ENCODE results near the gene NKAIN4.

NKAIN4 gene

GRCh38 chr20:63204362-63204761 is 49.9 kb downstream of the NKAIN4 start:
- TF ChIP-seq CTCF (IDR thresholded peaks at IDR 0.05; ENCODE audit: extremely low read depth, missing control alignments), result no peak
- DNase-seq (ENCODE audit: low spot score), result no peak

- no peak for TF ChIP-seq CTCF (IDR thresholded peaks at IDR 0.05; ENCODE audit: extremely low read depth, missing control alignments)
- DNase-seq (ENCODE audit: low spot score), result no peak
Measured at GRCh38 chr20:63202811-63203526, 51.3 kb downstream of the NKAIN4 start.

DNA sequence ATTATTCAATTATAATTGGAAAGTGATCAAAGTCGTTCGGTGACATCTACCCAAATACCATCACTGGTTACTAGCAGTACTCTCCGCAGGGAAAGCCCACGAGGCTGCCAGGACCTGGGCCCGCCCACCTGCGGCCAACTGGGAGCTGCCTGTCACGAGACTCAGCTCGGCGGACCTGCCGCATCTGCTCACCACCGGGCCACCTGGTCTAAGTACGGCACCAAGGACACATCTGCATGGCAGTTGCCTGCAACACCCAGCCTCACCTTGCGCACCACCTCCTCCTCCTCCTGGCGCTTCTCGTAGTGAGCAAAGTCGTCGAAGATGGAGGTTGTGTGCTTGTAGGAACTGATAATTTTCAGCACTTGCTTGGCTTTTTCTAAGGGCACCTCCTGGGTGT is 52.2 kb downstream of the NKAIN4 start:
- TF ChIP-seq CTCF (IDR thresholded peaks at IDR 0.05; ENCODE audit: extremely low read depth, missing control alignments), result no peak
- DNase-seq (ENCODE audit: low spot score), result no peak

GRCh38 chr20:63198606-63199005 is 55.7 kb downstream of the NKAIN4 start:
- no peak for TF ChIP-seq CTCF (IDR thresholded peaks at IDR 0.05; ENCODE audit: extremely low read depth, missing control alignments)
- DNase-seq (ENCODE audit: low spot score), result no peak

GRCh38 chr20:63196768-63197470 is 57.3 kb downstream of the NKAIN4 start:
- DNase-seq (ENCODE audit: low spot score), result no peak

DNA sequence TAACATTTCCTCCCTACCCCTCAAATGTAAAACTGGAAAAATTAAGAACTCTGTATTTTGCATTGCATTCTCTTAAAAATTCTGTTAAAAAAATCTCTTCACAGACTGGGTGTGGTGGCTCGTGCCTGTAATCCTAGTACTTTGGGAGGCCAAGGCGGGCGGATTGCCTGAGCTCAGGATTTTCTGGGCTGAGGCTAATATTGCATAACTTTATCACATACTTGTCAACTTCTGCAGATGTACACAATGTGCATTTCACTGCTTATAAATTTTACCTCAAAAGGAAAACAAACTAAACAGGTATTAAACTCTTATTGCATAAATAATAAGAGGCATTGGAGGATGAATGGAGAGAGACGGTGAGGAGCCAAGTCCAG is 59.5 kb downstream of the NKAIN4 start:
- DNase-seq (ENCODE audit: low spot score), result no peak
- no peak for TF ChIP-seq CTCF (IDR thresholded peaks at IDR 0.05; ENCODE audit: extremely low read depth, missing control alignments)

More at GRCh38 chr20:63196768-63197470, 57.3 kb downstream of the NKAIN4 start:
- no peak for TF ChIP-seq CTCF (IDR thresholded peaks at IDR 0.05; ENCODE audit: extremely low read depth, missing control alignments)

- no peak for TF ChIP-seq CTCF (IDR thresholded peaks at IDR 0.05; ENCODE audit: extremely low read depth, missing control alignments)
- no peak for DNase-seq (ENCODE audit: low spot score)
Measured at GRCh38 chr20:63194007-63194796, 60.1 kb downstream of the NKAIN4 start.

All from GM20000 (cell line).